22Rv1 (cell line): ENCODE results near the gene SPIRE1.

Experiments used
- H3K27ac ChIP-seq: fragments of 450-650 bp; 2 replicates; pipeline ENCODE4 v1.5.1; 2017
- ZFX ChIP-seq: fragments of 450-650 bp; IDR thresholded peaks from 2 replicates; pipeline ENCODE4 v1.6.1; 2017; ENCODE audit warnings: antibody characterized with exemption, borderline replicate concordance
- TF ChIP-seq, protein P1 (sequence below): fragments of 450-650 bp; IDR thresholded peaks from 2 replicates; pipeline ENCODE4 v1.5.1; 2017; ENCODE audit warnings: mild to moderate bottlenecking

SPIRE1 gene

DNA sequence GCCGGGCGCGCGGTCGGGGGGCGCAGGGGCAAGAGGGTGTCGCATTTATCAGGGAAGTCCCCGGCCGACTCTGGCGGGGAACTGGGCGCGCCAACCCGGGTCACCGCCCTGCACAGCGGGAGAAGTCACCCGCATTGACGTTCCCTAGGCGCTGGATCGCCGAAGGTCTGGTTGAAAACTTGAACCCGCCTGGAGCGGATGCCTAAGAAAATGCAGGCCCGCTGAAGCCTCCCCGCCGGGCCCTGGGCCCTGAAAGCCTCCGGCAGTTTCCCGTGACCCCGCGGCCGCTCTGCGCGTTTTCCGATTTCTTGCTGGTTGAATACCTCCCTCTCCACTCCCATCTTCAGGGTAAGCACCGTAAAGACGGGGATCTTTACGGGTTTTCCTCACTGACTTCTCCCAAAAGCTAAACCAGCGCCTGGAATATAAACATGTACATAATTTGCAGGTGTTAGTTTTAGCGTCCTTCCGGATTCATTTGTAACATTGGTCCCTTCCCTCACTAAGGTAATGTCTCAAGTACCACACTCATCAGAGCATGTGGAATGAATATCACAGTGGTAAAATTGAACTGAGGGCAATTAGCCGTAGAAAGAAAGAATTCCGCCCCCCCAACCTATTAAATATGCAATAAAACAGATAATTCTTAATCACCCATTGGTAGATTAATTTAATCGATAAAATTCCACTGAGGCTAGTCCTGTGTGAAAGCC, 675 bp upstream of the SPIRE1 start:
- TF ChIP-seq, protein P1, sequence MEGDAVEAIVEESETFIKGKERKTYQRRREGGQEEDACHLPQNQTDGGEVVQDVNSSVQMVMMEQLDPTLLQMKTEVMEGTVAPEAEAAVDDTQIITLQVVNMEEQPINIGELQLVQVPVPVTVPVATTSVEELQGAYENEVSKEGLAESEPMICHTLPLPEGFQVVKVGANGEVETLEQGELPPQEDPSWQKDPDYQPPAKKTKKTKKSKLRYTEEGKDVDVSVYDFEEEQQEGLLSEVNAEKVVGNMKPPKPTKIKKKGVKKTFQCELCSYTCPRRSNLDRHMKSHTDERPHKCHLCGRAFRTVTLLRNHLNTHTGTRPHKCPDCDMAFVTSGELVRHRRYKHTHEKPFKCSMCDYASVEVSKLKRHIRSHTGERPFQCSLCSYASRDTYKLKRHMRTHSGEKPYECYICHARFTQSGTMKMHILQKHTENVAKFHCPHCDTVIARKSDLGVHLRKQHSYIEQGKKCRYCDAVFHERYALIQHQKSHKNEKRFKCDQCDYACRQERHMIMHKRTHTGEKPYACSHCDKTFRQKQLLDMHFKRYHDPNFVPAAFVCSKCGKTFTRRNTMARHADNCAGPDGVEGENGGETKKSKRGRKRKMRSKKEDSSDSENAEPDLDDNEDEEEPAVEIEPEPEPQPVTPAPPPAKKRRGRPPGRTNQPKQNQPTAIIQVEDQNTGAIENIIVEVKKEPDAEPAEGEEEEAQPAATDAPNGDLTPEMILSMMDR = no peak
- no peak for TF ChIP-seq ZFX
- H3K27ac ChIP-seq = peak overlapping the region; percentile 63; the same call in 1 of the 2 replicates

DNA sequence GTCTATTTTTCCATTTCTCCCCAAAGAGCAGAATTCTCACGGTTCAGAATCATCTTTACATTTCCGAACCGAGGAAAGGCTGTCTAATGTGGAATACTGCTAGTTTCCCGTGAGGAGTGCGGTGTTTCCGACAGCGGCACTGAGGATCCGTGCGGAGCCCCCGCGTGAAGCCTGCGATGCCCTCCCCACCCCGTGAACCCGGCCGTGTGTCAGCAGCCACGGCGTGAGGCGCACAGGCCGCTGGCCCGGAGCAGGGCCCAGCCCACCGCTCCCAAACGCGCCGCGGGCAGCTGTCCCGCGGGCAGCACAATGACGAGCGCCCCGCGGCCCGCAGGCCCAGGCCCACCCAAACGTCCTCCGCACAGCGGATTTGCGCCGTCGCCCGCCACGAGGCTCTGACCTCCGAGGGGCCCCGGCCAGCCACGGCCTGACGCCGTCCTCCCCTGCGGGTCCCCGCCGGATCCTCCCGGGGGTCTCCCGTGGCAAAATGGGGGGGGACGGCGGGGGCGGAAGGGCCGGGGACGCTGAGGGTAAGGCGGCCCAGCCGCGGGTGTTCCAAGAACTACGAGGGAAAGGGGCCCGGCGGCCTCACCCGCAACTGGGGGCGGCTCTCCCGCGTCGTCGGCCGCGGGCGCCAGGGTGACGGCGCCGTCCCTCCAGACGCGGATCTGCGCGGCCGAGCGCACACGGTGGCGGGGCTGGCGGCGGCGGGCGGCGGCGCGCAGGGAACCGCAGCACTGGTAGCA, 796 bp downstream of the SPIRE1 start:
- no peak for TF ChIP-seq ZFX
- TF ChIP-seq, protein P1 = no peak
- H3K27ac ChIP-seq = peak overlapping the region; percentile 63

DNA sequence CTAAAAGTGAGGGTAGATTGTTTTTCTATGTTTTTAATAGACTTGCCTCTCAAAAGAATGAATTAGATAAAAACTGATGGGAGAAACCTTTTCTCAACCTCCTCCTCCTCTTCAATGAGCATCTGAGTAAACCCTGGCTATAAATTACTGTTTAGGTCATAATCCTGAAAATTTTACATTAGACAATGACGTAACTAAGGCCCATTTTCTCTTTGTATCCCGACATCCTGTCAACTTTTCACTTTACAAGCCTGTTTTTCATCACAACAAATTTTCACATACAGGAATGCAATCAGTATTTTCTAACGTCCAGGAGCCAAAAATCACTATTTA, 1.3 kb downstream of the SPIRE1 start:
- peak overlapping the region; percentile 63; the same call in 1 of the 2 replicates for H3K27ac ChIP-seq
- TF ChIP-seq, protein P1 = no peak
- no peak for TF ChIP-seq ZFX

DNA sequence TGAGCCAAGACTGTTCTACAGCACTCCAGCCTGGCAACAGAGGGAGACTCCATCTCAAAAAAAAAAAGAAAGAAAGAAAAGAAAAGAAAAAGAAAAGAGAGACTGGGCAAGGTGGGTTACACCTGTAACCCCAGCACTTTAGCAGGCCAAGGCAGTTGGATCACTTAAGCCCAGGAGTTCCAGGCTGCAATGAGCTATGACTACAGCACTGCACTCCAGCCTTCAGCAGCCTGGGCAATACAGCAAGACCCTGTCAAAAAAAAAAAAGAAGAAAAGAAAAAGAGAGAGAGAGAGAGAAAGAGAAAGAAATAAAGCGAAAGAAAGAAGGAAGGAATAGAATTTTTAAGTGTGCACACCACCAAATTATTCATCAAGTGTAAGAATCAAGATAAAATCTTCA, 2.9 kb downstream of the SPIRE1 start:
- TF ChIP-seq, protein P1 = no peak
- no peak for TF ChIP-seq ZFX
- H3K27ac ChIP-seq = no peak overlapping the region

DNA sequence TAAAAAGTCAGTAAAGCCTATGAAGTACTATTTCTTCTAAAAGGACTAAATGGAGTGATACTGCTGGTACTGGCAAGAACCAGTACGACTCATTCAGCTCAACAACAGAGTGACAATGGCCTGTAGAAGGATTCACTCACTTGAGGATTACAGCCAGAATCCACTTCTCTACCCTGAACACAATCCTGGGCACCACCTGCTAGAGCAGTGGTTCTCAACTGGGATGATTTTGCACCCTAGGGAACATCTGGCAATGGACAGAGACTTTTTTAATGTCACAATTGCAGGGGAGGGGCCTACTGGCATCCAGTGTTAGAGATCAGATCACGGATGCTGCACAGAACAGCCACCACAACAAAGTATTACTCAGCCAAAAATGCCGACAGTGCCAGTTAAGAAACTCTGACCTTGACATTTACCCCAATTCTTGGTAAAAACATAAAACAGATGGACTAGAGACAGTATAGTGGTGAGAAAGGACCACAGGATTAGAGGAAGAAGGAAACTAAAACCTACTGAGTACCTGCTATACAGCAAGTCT, 5.0 kb downstream of the SPIRE1 start:
- H3K27ac ChIP-seq = no peak overlapping the region

GRCh38 chr18:12651651-12652050, 6.3 kb downstream of the SPIRE1 start:
- TF ChIP-seq, protein P1 = no peak
- no peak for TF ChIP-seq ZFX
- no peak overlapping the region for H3K27ac ChIP-seq

More for the DNA sequence above, 5.0 kb downstream of the SPIRE1 start:
- TF ChIP-seq, protein P1 = no peak
- no peak for TF ChIP-seq ZFX

DNA sequence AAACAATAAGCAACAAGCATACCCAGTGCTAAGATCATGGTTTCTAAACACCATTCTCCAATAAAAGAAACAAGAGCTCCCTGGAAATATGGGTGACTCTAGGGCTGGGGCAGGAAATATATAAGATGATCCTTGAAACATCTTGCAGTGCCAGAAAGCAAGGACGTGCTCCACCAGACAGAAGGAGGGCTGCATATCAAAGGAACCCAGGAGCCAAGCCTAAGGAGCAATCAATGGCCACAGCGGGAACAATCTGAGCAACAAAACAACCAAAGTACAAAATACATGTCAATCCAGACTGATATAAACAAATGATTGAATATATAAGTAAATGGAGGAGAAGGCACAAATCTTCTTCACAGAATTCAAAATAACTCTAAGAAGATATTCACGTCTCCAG, 10.1 kb downstream of the SPIRE1 start:
- no peak for TF ChIP-seq ZFX
- TF ChIP-seq, protein P1 = no peak
- H3K27ac ChIP-seq = no peak overlapping the region
